Renal pelvis (tissue), 4 donors: ENCODE data around the gene TOMM70. TPM values are rescaled to one million over a fixed set of nuclear protein-coding genes. Genes with fewer than 3 reads are reported as not detected.

Experiments used
- DNase-seq: peaks from one replicate; pipeline ENCODE4 v3.0.0-alpha.2; 2013
- polyA plus RNA-seq, 3 donors: library from polyadenylated mRNA; unstranded; fragments of 120-200 nt; gene quantifications; one replicate each; pipeline ENCODE4 v1.2.1, GENCODE V29; 2013; ENCODE audit not compliant: insufficient read length in 3 of 3

TOMM70 gene
- polyA plus RNA-seq, 3 donors = 59.5 to 77.8 (median 73.1) TPM

DNA sequence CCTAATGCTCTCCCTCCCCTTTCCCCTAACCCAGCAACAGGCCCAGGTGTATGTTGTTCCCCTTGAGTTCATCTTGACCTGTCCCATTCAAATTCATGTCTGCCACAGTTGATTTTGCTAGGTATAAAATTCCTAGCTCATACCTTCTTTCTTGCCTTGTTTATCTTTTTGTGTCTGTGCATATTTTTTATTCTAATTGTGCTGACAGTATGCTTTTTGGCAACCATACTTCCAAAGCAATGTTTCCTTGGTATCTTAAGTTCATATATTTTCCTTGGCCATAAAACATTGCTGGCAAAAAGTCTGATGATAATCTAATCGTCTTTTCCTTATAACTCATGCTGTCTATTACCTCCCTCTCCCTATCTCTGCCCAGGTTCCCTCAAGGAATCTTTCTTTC, 16.0 kb upstream of the TOMM70 start:
- DNase-seq = no peak

DNA sequence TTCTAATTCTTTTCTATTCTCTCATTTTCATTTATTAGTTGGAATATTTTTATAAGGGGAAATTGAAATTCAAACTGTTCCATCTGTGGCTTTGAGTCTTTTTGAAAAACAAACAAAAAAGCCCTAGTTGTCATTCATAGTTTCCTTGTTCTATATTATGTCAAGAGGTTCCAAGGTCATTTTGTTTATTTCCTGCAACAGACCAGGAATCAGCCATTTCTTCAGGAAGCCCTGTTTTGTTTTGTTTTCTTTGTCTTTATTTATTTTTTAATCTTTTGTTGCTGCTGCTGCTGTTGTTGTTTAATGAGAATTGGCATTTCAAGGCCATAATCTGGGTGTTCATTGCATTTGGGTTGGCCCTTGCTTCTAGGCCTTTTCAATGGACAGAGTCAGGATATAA, 15.3 kb upstream of the TOMM70 start:
- no peak for DNase-seq

DNA sequence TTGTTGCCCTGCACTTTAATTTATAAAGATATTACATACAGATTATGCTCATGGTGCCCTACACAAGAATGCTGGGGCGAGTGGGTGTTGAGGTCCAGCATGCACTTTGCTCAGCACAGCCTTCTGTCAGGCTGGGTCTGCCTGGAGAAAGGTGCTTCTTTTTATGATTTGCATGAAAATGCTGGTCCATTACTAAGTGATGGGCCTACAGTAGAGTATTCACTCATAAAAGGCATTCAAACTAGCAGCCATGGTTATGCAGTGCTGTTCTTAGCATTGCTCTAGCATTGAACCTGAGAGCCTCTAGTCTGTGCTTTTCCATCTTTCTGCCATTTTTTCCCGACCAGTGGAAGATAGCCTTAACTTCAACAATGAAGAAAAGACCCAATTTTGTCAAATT, 12.7 kb upstream of the TOMM70 start:
- DNase-seq = no peak

DNA sequence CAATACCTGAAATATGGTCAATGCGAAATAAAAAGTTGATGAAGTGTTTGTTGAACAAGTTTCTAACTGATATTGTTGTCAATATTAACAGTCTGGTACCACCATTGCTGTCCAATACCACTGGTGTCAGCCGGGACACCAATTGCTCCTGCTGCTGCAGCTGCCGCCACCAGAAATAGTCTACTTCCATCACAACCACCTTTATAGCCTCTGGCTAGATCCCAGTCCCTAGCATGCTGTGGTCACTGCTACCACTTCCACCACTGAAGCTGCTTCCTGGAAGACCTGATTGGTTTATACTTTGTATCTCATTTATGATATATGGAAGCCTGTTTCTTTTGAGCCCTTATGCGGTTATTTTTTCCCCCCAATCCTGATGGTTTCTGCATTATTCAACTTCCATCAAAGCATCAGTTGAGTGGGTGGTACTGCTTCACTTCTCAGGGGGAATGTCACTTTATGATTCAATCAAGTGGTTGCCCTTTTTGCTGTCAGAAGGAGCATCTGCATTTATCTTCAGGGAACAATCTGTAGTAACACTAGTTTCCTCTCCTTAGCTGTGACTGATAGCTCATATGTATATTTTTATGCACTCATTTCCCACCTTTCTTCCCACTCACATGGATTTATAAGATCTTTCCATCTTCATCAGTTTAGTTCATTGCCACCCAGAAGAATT, 12.2 kb upstream of the TOMM70 start:
- no peak for DNase-seq

DNA sequence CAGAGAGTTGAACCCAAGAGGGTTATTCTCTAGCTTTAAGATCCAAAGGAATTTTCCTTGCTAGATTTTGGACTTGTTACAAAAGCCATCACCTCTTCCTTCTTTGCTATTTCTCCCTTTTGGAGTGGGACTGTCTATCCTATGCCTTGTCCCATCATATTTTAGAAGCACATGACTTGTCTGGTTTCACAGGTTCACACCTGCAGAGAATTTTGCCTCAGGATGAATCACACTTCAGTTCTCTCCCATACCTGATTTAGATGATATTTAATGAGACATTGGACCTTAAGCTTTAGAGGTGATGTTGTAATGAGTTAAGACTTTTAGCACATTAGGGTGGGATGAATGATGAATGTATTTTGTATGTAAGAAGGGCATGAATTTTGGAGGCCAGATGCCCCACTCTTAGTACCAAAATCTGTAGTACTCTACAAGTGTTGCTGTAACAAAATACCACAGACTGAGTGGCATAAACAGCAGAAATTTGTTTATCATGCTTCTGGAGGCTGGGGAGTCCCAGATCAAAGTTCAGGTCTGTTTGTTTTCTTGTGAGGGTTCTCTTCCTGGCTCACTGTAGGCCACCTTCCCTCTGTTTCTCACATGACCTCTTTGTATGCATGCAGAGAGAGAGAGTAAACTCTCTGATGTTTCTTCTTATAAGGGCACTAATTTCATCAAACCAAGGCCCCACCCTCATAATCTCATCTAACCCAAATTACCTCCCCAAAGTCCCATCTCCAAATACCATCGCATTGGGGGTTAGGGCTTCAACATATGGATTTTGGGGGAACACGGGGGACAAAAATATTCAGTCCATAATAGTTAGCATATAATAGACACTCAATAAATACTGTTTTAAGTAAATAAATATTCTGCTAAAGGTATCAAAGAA, 10.4 kb upstream of the TOMM70 start:
- DNase-seq = no peak

DNA sequence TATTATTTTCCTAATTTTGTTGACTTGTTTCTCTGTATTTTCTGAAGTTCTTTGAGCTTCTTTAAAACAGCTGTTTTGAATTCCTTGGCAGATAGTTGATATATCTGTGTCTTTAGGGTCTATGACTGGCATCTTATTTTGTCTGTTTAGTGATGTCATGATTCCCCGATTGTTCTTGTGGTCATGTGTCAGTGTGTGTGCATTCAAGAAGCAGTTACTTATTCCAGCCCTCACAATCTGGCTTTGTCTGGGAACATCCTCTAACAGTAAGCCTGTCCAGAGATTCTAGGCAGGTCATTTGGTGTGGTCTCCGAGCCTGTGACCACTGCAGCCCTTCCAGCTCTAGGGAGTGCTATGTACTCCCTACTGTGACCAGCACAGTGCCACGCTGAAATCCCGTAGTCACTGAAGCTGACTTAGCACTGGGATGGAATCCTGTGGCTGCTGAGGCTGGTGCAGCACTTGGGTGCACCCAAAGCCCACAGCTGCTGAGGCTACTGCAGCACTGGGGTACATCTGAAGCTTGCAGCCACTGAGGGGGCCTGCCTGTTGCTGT, 7.2 kb upstream of the TOMM70 start:
- no peak for DNase-seq

DNA sequence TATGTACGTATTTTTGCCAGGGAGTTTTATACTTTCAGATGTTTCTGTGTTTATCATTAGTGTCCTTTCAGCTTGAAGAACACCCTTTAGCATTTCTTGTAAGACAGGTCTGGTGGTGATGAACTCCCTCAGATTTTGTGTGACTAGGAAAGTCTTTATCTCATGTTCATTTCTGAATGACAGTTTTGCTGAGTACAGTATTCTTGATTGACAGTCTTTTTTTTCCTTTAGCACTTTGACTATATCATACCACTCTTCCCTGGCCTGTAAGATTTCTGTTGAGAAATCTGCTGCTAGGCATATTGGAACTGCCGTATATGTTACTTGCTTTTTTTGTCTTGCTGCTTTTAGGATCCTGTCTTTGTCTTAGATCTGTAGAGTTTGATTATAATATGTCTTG, 6.3 kb upstream of the TOMM70 start:
- DNase-seq = no peak

DNA sequence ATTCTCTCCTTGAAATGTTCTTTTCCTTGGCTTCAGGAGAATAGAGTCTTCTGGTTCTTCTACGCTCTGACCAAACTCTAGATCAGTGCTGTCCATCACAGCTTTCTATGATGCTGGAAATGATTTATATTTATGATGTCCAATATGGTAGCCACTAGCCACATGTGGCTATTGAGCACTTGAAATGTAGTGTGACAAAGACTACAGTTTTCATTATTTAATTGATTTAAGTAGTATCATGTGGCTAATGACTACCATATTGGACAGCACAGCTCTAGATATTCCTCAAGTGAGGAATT, 3.3 kb upstream of the TOMM70 start:
- no peak for DNase-seq

DNA sequence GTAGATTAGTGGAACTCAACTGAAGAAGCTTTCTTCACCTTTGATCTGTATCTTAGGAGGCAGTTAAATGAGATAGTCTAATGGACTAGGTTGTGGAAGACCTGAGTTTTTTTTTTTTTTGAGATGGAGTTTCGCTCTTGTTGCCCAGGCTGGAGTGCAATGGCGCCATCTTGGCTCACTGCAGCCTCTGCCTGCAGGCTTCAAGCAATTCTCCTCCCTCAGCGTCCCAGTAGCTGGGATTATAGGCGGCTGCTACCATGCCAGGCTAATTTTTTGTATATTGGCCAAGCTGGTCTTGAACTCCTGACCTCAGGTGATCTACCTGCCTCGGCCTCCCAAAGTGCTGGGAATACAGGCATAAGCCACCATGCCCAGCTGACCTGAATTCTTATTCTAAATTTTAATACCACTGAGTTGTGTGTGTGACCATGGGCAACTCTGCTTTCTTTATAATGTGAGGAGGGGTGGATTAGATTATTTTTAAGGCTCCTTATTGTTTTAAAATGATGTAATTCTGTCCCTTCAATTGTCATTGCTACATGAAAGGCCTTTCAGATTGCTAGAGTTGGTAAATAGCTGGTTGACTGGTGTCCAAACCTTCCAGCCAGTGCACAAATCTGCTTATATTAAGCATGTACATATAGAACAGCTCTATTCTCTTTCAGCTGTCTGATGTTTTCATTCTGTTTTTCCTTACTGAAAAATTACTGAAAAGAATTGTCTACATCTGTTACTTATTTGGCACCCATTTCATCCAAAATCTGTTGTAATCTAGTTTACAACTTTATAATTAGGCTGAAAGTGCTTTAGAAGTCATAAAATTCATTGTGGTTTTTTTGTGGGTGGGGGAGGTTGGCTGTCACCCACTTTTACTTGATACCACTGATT, 2.7 kb upstream of the TOMM70 start:
- DNase-seq = no peak

DNA sequence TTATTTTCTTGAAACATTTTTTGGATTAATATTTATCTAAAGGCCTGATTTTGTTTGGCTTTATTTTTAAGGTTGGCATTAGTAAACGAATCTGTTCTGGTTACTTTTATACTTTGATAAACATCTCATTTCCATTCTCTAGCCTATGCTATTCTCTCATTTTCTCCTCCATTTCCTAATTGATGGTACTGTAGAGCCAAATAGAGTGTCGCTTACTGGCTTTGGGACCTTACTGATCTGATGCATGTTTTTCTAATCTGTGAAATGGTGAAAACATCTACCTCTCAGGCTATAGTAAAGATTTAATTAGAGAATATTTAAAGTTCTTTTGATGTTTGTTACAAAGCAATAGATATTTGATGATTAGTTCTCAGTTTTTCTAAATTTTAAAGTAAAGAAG, 2.0 kb upstream of the TOMM70 start:
- DNase-seq = no peak

DNA sequence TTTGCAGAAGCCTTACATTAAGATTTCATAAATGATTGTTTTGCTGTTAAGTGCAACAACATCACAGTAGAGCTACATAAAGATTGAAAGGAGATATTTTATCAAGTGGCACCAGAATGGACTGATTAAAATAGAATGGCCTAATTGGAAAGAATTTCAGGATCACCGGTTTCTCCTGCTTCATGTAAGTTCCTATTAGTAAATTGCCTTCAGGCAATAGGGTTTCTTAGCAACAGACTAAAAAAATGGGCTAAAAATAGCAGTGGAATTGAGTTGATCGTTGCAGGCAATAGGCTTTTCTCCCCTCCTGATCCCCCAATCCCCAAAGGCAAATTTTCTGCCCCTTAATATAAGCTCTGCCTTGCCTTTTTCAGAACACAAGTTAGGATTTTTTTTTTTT, 1.4 kb upstream of the TOMM70 start:
- peak; percentile 58 for DNase-seq

DNA sequence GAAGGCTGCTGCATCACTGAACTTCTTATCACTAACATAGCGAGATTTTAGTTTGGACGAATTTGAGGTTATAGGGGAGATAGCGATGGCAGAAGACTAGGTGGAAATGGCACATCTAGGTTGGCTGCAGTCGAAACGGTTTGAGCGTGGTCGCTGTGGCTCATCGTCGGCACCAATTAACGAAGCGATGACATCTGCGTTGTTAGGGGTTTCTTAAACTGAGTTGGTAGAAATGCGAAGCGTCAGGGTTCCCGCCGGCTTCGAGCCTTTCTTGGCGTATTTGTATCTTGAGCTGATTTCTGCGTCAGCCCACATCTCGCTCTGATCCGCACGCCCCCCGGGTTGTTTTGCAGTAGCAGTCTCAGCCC, 769 bp upstream of the TOMM70 start:
- peak; percentile 35 for DNase-seq

DNA sequence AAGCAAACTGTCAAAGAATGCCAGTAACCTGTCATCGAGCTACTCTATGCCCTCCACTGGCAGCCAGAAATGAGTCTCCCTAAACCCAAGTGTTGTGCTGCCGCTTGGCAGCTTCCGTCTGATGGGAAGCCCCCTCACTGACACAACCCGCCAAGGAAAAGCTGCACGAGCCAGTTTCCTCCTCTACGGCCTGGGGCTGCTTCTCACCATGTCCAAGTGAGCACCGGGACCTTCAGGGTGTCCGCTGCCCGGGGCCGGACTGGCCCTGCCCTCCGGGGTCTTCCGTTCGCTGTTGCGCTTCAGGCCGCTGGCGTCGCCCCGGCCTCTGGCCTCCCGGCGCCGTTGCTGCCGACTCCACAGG, 490 bp downstream of the TOMM70 start:
- no peak for DNase-seq

DNA sequence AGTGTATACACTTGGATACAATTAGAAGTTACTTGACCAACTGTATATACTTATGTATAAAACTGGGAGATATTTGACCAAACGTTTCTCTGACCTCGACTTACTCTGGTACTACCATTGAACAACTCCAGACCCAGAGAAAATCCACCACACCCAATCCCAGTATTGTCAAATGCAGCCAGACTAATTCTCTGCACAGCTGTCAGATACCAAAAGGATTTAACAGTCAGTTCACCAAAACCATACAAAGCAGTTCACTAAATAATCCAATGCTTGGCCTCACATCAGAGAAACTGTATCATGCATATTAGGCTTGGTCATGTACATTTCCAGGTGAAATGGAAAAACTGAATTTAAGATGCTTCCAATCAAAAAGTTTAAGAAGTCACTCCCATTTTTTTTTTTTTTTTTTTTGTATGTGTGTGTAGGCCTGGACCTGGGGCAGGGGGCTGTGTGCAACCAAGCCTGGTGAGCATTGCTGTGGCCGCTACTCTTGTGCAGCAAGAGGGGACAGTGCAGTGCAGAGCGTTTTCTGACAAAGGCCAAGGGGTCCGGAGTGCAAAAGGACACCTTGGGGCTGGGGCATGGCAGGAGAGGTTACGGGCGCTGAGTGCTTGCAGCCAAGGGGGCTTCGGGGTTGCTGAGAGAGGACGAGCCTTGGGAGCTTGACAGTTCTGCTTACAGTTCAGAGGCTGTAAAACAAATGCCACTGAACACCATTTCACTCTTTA, 1.4 kb downstream of the TOMM70 start:
- DNase-seq = no peak

DNA sequence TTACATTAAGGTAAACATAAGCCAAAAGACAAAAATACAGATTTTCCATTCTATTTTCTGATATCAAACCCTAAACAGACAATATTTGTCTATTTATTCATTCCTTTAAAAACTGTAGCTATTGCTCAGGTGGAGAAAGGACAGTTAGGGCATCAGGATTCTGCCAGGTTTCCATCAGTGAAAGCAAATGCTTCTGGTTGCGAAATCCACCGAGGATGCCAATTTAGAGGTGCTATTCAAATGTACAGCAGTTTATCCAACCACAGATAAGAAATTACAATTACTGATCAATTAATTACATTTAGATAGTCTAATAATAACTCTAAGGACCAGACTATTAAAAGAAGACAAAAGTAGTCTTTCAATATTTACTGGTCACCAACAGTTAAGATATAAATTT, 3.9 kb downstream of the TOMM70 start:
- no peak for DNase-seq

DNA sequence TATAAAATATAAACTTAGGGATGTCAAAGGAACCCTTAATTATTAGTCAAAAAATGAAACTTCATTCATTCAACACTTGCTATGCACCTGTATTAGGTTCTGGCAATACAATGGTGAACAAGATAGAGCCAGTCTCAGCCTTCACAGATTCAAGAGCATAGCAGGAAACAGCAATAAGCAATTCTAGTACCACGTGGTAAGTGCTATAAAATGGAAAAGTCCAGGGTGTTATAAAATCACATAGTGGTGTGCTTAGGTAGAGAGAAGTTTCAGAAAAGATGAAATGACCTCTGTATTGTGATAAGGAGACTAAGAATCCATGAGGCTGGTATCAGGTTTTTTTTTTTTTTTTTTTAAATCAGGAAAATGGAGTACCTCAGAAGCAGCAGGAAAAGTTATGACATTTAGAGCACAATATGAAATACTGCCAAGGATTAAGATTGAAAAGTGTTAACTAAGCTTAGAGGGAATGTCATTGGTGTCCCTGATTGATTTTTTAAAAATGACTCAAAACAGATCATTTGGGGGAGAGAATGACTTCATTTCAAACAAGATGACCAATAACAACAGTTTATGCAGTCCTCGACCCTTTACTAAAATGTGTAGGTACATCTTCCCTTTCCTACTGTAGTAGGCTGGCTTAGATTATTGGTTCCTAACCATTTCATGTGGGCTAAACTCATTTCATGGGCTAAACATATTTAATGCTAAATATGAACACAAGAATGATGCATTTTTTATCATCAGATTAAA, 5.0 kb downstream of the TOMM70 start:
- DNase-seq = no peak

DNA sequence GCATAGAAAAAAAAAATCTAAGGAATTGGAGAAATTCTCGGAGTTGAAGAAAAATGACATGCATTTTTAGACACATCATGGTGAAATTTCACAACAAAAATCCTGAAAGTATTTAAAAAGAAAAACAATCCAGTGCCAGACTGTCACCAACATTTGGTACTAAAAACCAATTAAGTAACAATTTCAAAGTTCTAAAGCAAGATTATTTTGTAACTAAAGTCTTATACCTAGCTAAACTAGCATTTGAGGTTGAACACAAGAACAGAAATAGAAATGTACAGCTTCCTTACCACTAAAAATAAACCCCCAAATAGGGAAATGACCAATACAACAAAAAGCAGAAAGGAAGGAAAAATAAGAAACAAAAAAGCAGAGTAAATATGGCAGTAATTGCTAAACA, 11.9 kb downstream of the TOMM70 start:
- no peak for DNase-seq

DNA sequence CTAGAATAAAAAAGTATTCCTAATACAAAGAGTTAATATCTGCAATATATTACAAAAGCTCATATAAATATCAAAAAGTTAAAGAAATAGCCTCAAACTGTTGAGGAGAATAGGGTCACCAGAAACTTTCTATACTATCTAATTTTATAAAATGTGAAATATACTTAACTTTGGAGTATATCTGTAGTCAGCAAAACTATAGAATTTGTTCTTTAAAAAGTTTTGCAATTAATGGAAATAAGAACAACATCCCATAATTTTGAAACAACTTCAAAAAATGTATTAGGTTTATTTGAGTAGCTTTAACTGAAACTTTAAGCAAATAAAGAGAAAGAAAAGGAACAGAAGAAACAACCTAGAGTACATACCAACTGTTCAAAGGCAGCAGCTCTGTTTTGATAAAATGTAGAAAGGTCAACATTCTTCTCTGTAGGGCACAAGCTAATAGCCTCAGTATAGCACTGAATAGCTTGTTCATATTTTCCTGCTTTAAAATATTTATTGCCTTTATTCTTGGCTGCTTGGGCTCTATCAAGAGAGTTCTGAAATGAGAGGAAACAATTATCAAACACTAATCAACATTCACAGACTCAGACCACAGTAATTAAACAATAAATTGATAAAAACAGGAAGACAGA, 14.3 kb downstream of the TOMM70 start:
- no peak for DNase-seq

DNA sequence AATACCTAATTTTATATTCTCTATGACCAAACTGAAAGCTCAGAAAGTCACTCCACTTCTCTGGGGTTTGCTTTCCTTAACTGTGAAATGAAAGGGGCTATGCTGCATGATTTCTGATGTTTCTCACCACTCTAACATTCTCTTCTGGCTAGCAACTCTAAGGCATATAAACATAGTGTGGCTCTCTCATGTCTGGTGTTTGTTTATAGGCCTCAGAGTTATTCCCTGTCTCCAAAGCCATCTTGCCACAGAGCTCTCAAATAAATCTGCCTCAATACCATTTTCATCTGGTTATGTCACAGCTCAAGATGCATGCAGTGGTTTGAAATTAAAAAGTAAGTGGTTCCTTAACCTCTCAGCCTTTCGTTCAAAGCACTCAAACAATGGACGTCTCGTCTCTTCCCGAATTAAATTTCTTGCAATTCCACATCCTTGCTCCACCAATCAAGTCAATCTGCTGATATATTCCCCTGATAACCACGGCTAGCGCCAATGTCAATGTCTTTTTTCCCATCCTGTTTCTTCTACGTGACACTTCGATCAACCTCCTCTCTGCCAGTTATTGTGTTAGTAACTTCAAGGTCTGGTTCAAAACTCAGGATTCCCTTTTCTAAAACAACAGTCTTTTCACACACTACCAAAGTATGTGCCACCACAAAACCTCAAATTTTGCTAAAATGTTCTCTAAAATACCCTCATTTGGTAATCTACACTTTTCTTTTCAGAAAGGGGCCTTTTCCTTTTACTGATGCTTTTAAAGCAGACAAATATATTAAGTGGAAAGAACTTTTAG, 16.0 kb downstream of the TOMM70 start:
- no peak for DNase-seq

DNA sequence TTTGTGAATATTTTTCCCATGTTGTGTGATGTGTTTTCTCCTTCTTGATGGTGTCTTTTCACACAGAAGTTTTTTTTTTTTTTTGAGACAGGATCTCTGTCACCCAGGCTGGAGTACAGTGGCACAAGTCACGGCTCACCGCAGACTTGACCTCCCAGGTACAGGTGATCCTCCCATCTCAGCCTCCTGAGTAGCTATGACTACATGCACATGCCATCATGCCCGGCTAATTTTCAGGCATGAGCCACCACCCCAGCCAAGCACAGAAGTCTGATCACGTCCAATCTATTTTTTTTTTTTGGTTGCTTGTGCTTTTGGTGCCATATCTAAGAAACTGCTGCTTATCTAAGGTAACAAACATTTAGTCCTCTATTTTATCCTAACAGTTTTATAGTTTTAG, 24.6 kb downstream of the TOMM70 start:
- DNase-seq = no peak
